ENCODE data around the gene IFNL3. TPM values are rescaled to one million over a fixed set of nuclear protein-coding genes. Genes with fewer than 3 reads are reported as not detected.

IFNL3 gene
- polyA plus RNA-seq, 3 donors from 2014 or later, result not detected

GRCh38 chr19:39200066-39200802 lies 44.6 kb downstream of the IFNL3 start:
- Mint-ChIP-seq H3K4me3 (no peak overlapping the region), H3K27me3 (ENCODE audit: low read depth in 3 of 3) (peaks cover 17 to 26% (median 19%) of the 10 kb centered on the region in 3 donors), H3K9me3 (peaks cover 0 to 3% (median 0%) of the 10 kb centered on the region in 6 donors), H3K4me1 (peaks cover 9 to 16% of the 10 kb centered on the region in 2 donors), H3K36me3 (peaks cover 0 to 4% (median 0%) of the 10 kb centered on the region in 3 donors), H3K27ac (no peak overlapping the region)
- no peak for DNase-seq

- Mint-ChIP-seq H3K36me3 (peaks cover 0 to 4% (median 0%) of the 10 kb centered on the region in 3 donors), H3K27me3 (ENCODE audit: low read depth in 3 of 3) (peaks cover 16 to 26% (median 20%) of the 10 kb centered on the region in 3 donors), H3K27ac (no peak overlapping the region), H3K4me1 (peaks cover 13 to 16% of the 10 kb centered on the region in 2 donors), H3K9me3 (peaks cover 0 to 3% (median 0%) of the 10 kb centered on the region in 6 donors), H3K4me3 (no peak overlapping the region)
- no peak for DNase-seq
These were observed 45.8 kb downstream of the IFNL3 start for GRCh38 chr19:39199025-39199424.

- DNase-seq, result no peak
- peaks cover 0 to 4% (median 0%) of the 10 kb centered on the region in 3 donors for H3K36me3 Mint-ChIP-seq
- H3K4me3 Mint-ChIP-seq, result no peak overlapping the region
- H3K27ac Mint-ChIP-seq, result no peak overlapping the region
- H3K27me3 Mint-ChIP-seq (ENCODE audit: low read depth in 3 of 3), result peaks cover 14 to 26% (median 19%) of the 10 kb centered on the region in 3 donors
- H3K9me3 Mint-ChIP-seq, result peaks cover 0 to 3% (median 0%) of the 10 kb centered on the region in 6 donors
- H3K4me1 Mint-ChIP-seq, result peaks cover 13 to 16% of the 10 kb centered on the region in 2 donors
These were observed 47.0 kb downstream of the IFNL3 start for GRCh38 chr19:39197808-39198207.

- H3K9me3 Mint-ChIP-seq, result peaks cover 0 to 3% (median 0%) of the 10 kb centered on the region in 6 donors
- peaks cover 13 to 16% of the 10 kb centered on the region in 2 donors for H3K4me1 Mint-ChIP-seq
- H3K27me3 Mint-ChIP-seq (ENCODE audit: low read depth in 3 of 3), result peaks cover 8 to 22% (median 16%) of the 10 kb centered on the region in 3 donors
- no peak for DNase-seq
- H3K4me3 Mint-ChIP-seq, result peak within 1 kb of the TSS; percentile 6 to 81 (median 69)
- H3K36me3 Mint-ChIP-seq, result peaks cover 0 to 4% (median 0%) of the 10 kb centered on the region in 3 donors
- no peak within 1 kb of the TSS for H3K27ac Mint-ChIP-seq
These were observed 47.8 kb downstream of the IFNL3 start, which contains the start of gene NCCRP1 for GRCh38 chr19:39196860-39197562. TSS of gene NCCRP1 (plus strand) at chr19:39196964. CDS start at chr19:39196983, 19 bp downstream.

GRCh38 chr19:39196320-39196719 lies 48.5 kb downstream of the IFNL3 start:
- H3K9me3 Mint-ChIP-seq, result peaks cover 0 to 1% (median 0%) of the 10 kb centered on the region in 6 donors
- no peak overlapping the region for H3K27ac Mint-ChIP-seq
- peaks cover 6 to 20% (median 15%) of the 10 kb centered on the region in 3 donors for H3K27me3 Mint-ChIP-seq (ENCODE audit: low read depth in 3 of 3)
- peaks cover 0 to 4% (median 0%) of the 10 kb centered on the region in 3 donors for H3K36me3 Mint-ChIP-seq
- DNase-seq, result no peak
- peaks cover 13 to 16% of the 10 kb centered on the region in 2 donors for H3K4me1 Mint-ChIP-seq
- no peak overlapping the region for H3K4me3 Mint-ChIP-seq

- H3K27ac Mint-ChIP-seq, result no peak overlapping the region
- peaks cover 0 to 4% (median 0%) of the 10 kb centered on the region in 3 donors for H3K36me3 Mint-ChIP-seq
- peaks cover 13 to 16% of the 10 kb centered on the region in 2 donors for H3K4me1 Mint-ChIP-seq
- peaks cover 0 to 1% (median 0%) of the 10 kb centered on the region in 6 donors for H3K9me3 Mint-ChIP-seq
- peak overlapping the region; percentile 9 to 57 (median 27) for H3K4me3 Mint-ChIP-seq
- DNase-seq, result no peak
- H3K27me3 Mint-ChIP-seq (ENCODE audit: low read depth in 3 of 3), result peaks cover 4 to 15% (median 10%) of the 10 kb centered on the region in 3 donors
These were observed 49.1 kb downstream of the IFNL3 start for GRCh38 chr19:39195755-39196154.

- H3K27ac Mint-ChIP-seq, result peak overlapping the region in 1 of 6 donors; percentile 12
- peaks cover 0 to 4% (median 0%) of the 10 kb centered on the region in 3 donors for H3K36me3 Mint-ChIP-seq
- H3K27me3 Mint-ChIP-seq (ENCODE audit: low read depth in 3 of 3), result peaks cover 4 to 16% (median 10%) of the 10 kb centered on the region in 3 donors
- peaks cover 13 to 16% of the 10 kb centered on the region in 2 donors for H3K4me1 Mint-ChIP-seq
- H3K9me3 Mint-ChIP-seq, result peaks cover 0 to 1% (median 0%) of the 10 kb centered on the region in 6 donors
- DNase-seq, result no peak
- peak overlapping the region in 4 of 5 donors; percentile 21 to 57 (median 40) for H3K4me3 Mint-ChIP-seq
These were observed 49.8 kb downstream of the IFNL3 start for GRCh38 chr19:39194832-39195542.

- Mint-ChIP-seq H3K4me3 (no peak overlapping the region), H3K27me3 (ENCODE audit: low read depth in 3 of 3) (peaks cover 1 to 11% (median 10%) of the 10 kb centered on the region in 3 donors), H3K27ac (peak overlapping the region in 1 of 6 donors; percentile 7), H3K36me3 (peaks cover 0 to 4% (median 0%) of the 10 kb centered on the region in 3 donors), H3K9me3 (peaks cover 0 to 1% (median 0%) of the 10 kb centered on the region in 6 donors), H3K4me1 (peaks cover 13 to 16% of the 10 kb centered on the region in 2 donors)
- no peak for DNase-seq
These were observed 51.0 kb downstream of the IFNL3 start for GRCh38 chr19:39193803-39194202.

Other genes with a start within 250 kb of the IFNL3 start
- under 1 TPM in 1 of 3 donors, not detected in 2; 0.48 TPM for gene FBXO27, start 212.5 kb downstream of the IFNL3 start, polyA plus RNA-seq
- not detected for gene ACP7, start 160.6 kb downstream of the IFNL3 start, polyA plus RNA-seq
- gene PAK4, start 119.2 kb downstream of the IFNL3 start, polyA plus RNA-seq, result 1 to 10 TPM in 2 of 3 donors, under 1 TPM in 1; 0.68 to 2.1 (median 1.5) TPM
- not detected for gene NCCRP1, start 48.0 kb downstream of the IFNL3 start, polyA plus RNA-seq
- gene SYCN, start 40.7 kb downstream of the IFNL3 start, polyA plus RNA-seq, result not detected
- under 1 TPM in 1 of 3 donors, not detected in 2; 0.45 TPM for gene IFNL4, start 3.9 kb upstream of the IFNL3 start, polyA plus RNA-seq
- not detected for gene IFNL2, start 23.4 kb upstream of the IFNL3 start, polyA plus RNA-seq
- gene IFNL1, start 51.4 kb upstream of the IFNL3 start, polyA plus RNA-seq, result 1 to 10 TPM; 2.2 to 4.8 (median 2.3) TPM
- 10 to 100 TPM in 1 of 3 donors, 1 to 10 TPM in 2; 4.8 to 16.0 (median 5.4) TPM for gene LRFN1, start 75.9 kb upstream of the IFNL3 start, polyA plus RNA-seq
- gene GMFG, start 91.0 kb upstream of the IFNL3 start, polyA plus RNA-seq, result 1,000 to 10,000 TPM in 2 of 3 donors, 100 to 1,000 TPM in 1; 990 to 1,609 (median 1,254) TPM
- gene SAMD4B, start 97.4 kb upstream of the IFNL3 start, polyA plus RNA-seq, result 10 to 100 TPM in 1 of 3 donors, 1 to 10 TPM in 2; 2.9 to 17.8 (median 3.9) TPM
- gene PAF1, start 146.1 kb upstream of the IFNL3 start, polyA plus RNA-seq, result 10 to 100 TPM; 18.9 to 48.1 (median 31.6) TPM
- 10 to 100 TPM; 41.6 to 64.7 (median 41.8) TPM for gene MED29, start 146.4 kb upstream of the IFNL3 start, polyA plus RNA-seq
- 100 to 1,000 TPM; 305 to 745 (median 318) TPM for gene ZFP36, start 161.8 kb upstream of the IFNL3 start, polyA plus RNA-seq
- gene PLEKHG2, start 167.7 kb upstream of the IFNL3 start, polyA plus RNA-seq, result 1 to 10 TPM in 2 of 3 donors, not detected in 1; 3.7 to 4.3 TPM
- gene RPS16, start 190.9 kb upstream of the IFNL3 start, polyA plus RNA-seq, result 1,000 to 10,000 TPM in 1 of 3 donors, 100 to 1,000 TPM in 2; 733 to 1,627 (median 903) TPM
- gene SUPT5H, start 200.6 kb upstream of the IFNL3 start, polyA plus RNA-seq, result 100 to 1,000 TPM in 1 of 3 donors, 10 to 100 TPM in 2; 30.5 to 114 (median 67.0) TPM
- 10 to 100 TPM; 50.4 to 65.2 (median 58.6) TPM for gene TIMM50, start 235.8 kb upstream of the IFNL3 start, polyA plus RNA-seq

Data from immature natural killer cell (primary cell).